GM18526 (cell line): ENCODE results near the gene LRRC49.

Experiments
- POLR2A ChIP-seq: IDR thresholded peaks from 3 replicates; pipeline ENCODE4 v1.6.1; 2011; ENCODE audit not compliant: insufficient read length; ENCODE audit errors: extremely low read depth

LRRC49 gene

GRCh38 chr15:70907784-70908471, 15.3 kb downstream of the LRRC49 start:
- TF ChIP-seq POLR2A: no peak

GRCh38 chr15:70910958-70911357, 18.3 kb downstream of the LRRC49 start:
- TF ChIP-seq POLR2A: no peak

GRCh38 chr15:70912187-70912586, 19.6 kb downstream of the LRRC49 start:
- no peak for TF ChIP-seq POLR2A

GRCh38 chr15:70916531-70916930, 23.9 kb downstream of the LRRC49 start:
- no peak for TF ChIP-seq POLR2A

GRCh38 chr15:70917955-70918354, 25.3 kb downstream of the LRRC49 start:
- TF ChIP-seq POLR2A: no peak

- no peak for TF ChIP-seq POLR2A
These were observed 28.5 kb downstream of the LRRC49 start for GRCh38 chr15:70920981-70921696.

- no peak for TF ChIP-seq POLR2A
These were observed 29.5 kb downstream of the LRRC49 start for GRCh38 chr15:70922119-70922518.

GRCh38 chr15:70923311-70924080, 30.9 kb downstream of the LRRC49 start:
- no peak for TF ChIP-seq POLR2A

- TF ChIP-seq POLR2A: no peak
These were observed 39.2 kb downstream of the LRRC49 start for GRCh38 chr15:70931821-70932220.

GRCh38 chr15:70932397-70932796, 39.8 kb downstream of the LRRC49 start:
- no peak for TF ChIP-seq POLR2A

- no peak for TF ChIP-seq POLR2A
These were observed 40.8 kb downstream of the LRRC49 start for GRCh38 chr15:70933411-70933810.

GRCh38 chr15:70935631-70936030, 43.0 kb downstream of the LRRC49 start:
- no peak for TF ChIP-seq POLR2A

GRCh38 chr15:70936326-70936725, 43.7 kb downstream of the LRRC49 start:
- no peak for TF ChIP-seq POLR2A

- TF ChIP-seq POLR2A: no peak
These were observed 55.0 kb downstream of the LRRC49 start for GRCh38 chr15:70947351-70948335.

GRCh38 chr15:70950953-70951352, 58.3 kb downstream of the LRRC49 start:
- no peak for TF ChIP-seq POLR2A

GRCh38 chr15:70954171-70954570, 61.5 kb downstream of the LRRC49 start:
- no peak for TF ChIP-seq POLR2A
